Liver (tissue), 9 donors: Measurements from ENCODE around the gene RBM47. TPM values are rescaled to one million over a fixed set of nuclear protein-coding genes. Genes with fewer than 3 reads are reported as not detected.
A peak's percentile ranks its signal among the peaks of the same experiment; 100 is the strongest.

Experiments
- DNase-seq: peaks from one replicate; pipeline ENCODE4 v3.0.0-alpha.2; 2017; ENCODE audit warnings: low spot score
- H3K27ac ChIP-seq, 2 donors: one replicate each; pipeline ENCODE4 v1.7.0; 2013; ENCODE audit warnings: inconsistent platforms in 2 of 2, low read length in 2 of 2, control low read depth in 1 of 2, low read depth in 1 of 2, mild to moderate bottlenecking in 1 of 2
- H3K27me3 ChIP-seq, 4 donors: one replicate each; pipeline versions ENCODE4 v1.6.1 to v1.7.0; 2013; ENCODE audit warnings: low read length in 3 of 4, inconsistent platforms in 1 of 4, mild to moderate bottlenecking in 1 of 4, moderate library complexity in 1 of 4; ENCODE audit not compliant: control insufficient read depth in 4 of 4, insufficient read depth in 4 of 4
- H3K36me3 ChIP-seq, 4 donors: one replicate each; pipeline versions ENCODE4 v1.6.1 to v1.7.0; 2013; ENCODE audit warnings: low read length in 3 of 4, mild to moderate bottlenecking in 3 of 4, low read depth in 1 of 4, moderate library complexity in 1 of 4; ENCODE audit not compliant: control insufficient read depth in 4 of 4, insufficient read depth in 3 of 4
- H3K4me1 ChIP-seq, 4 donors: one replicate each; pipeline versions ENCODE4 v1.6.1 to v1.7.0; 2013; ENCODE audit warnings: low read length in 3 of 4, mild to moderate bottlenecking in 3 of 4, moderate library complexity in 1 of 4; ENCODE audit not compliant: control insufficient read depth in 4 of 4, insufficient read depth in 4 of 4
- H3K4me3 ChIP-seq, 3 donors: one replicate each; pipeline versions ENCODE4 v1.6.1 to v1.7.0; 2013; ENCODE audit warnings: low read length in 3 of 3, control low read depth in 1 of 3, low read depth in 1 of 3, mild to moderate bottlenecking in 1 of 3
- H3K9ac ChIP-seq, 2 donors: one replicate each; pipeline ENCODE4 v1.7.0; 2013; ENCODE audit warnings: low read length in 2 of 2, mild to moderate bottlenecking in 2 of 2, moderate library complexity in 2 of 2, control low read depth in 1 of 2, low read depth in 1 of 2
- H3K9me3 ChIP-seq, 4 donors: one replicate each; pipeline versions ENCODE4 v1.6.1 to v1.7.0; 2013; ENCODE audit warnings: low read length in 3 of 4; ENCODE audit not compliant: control insufficient read depth in 4 of 4
- ATF3 ChIP-seq: IDR thresholded peaks from 2 replicates; pipeline ENCODE4 v1.6.1; 2016; ENCODE audit warnings: antibody characterized with exemption
- EGR1 ChIP-seq, 2 donors: IDR thresholded peaks; 2 replicates each; pipeline ENCODE4 v1.6.1; 2016 to 2018; ENCODE audit warnings: antibody characterized with exemption in 2 of 2, low read depth in 2 of 2
- FOXA1 ChIP-seq: IDR thresholded peaks from 2 replicates; pipeline ENCODE4 v1.6.1; 2016; ENCODE audit warnings: antibody characterized with exemption
- FOXA2 ChIP-seq: IDR thresholded peaks from 2 replicates; pipeline ENCODE4 v1.6.1; 2016; ENCODE audit warnings: antibody characterized with exemption
- GABPA ChIP-seq, 2 donors: IDR thresholded peaks in 1 of 2; conservative IDR thresholded peaks in 1 of 2; 2 replicates each; pipeline ENCODE4 v1.6.1; 2016; ENCODE audit warnings: antibody characterized with exemption in 2 of 2, mild to moderate bottlenecking in 1 of 2, moderate library complexity in 1 of 2
- HNF4A ChIP-seq, 2 donors: conservative IDR thresholded peaks; 2 replicates each; pipeline ENCODE4 v1.6.1; 2016; ENCODE audit warnings: antibody characterized with exemption in 2 of 2, mild to moderate bottlenecking in 2 of 2
- HNF4G ChIP-seq: IDR thresholded peaks from 2 replicates; pipeline ENCODE4 v1.6.1; 2016; ENCODE audit warnings: antibody characterized with exemption
- JUND ChIP-seq, 2 donors: IDR thresholded peaks; 2 replicates each; pipeline ENCODE4 v1.6.1; 2016; ENCODE audit warnings: antibody characterized with exemption in 2 of 2
- NR2F2 ChIP-seq: IDR thresholded peaks from 2 replicates; pipeline ENCODE4 v1.6.1; 2016; ENCODE audit warnings: antibody characterized with exemption
- RAD21 ChIP-seq, 2 donors: IDR thresholded peaks; 2 replicates each; pipeline ENCODE4 v1.6.1; 2016; ENCODE audit warnings: antibody characterized with exemption in 2 of 2, mild to moderate bottlenecking in 2 of 2
- RXRA ChIP-seq, 2 donors: IDR thresholded peaks; 2 replicates each; pipeline ENCODE4 v1.6.1; 2017 to 2018; ENCODE audit warnings: antibody characterized with exemption in 2 of 2, mild to moderate bottlenecking in 1 of 2
- SP1 ChIP-seq: IDR thresholded peaks from 2 replicates; pipeline ENCODE4 v1.6.1; 2018; ENCODE audit warnings: antibody characterized with exemption, mild to moderate bottlenecking
- TAF1 ChIP-seq: conservative IDR thresholded peaks from 2 replicates; pipeline ENCODE4 v1.6.1; 2016; ENCODE audit warnings: antibody characterized with exemption, mild to moderate bottlenecking
- YY1 ChIP-seq: IDR thresholded peaks from 2 replicates; pipeline ENCODE4 v1.6.1; 2016; ENCODE audit warnings: antibody characterized with exemption, mild to moderate bottlenecking
- ZBTB33 ChIP-seq: IDR thresholded peaks from 2 replicates; pipeline ENCODE4 v1.6.1; 2016; ENCODE audit warnings: antibody characterized with exemption
- WGBS: extraction: QIAGEN DNeasy Blood & Tissue Kit; methylation state at CpG from one replicate; pipeline ENCODE4 v1.1.7; 2013; 5-methylcytosine and 5-hydroxymethylcytosine counted together
- polyA plus RNA-seq, 2 donors: library from polyadenylated mRNA; stranded (reverse) in 1 of 2; unstranded in 1 of 2; fragments of 200-250 nt in 1 of 2; fragments of >200 nt in 1 of 2; fragmentation: Nextera tagmentation in 1 of 2; extraction: Ambion mirVana in 1 of 2; gene quantifications; one replicate each; pipeline versions ENCODE4 v1.2.1 to v1.2.3, GENCODE V29; 2013 to 2015
- total RNA-seq, 2 donors: library from RNA; depleted of rRNA; stranded (reverse); fragments of >200 nt; gene quantifications; one replicate each; pipeline ENCODE4 v1.2.3, GENCODE V29; 2014
- TF ChIP-seq, protein P1 (sequence below): IDR thresholded peaks from 2 replicates; pipeline ENCODE4 v1.6.1; 2016; ENCODE audit warnings: antibody characterized with exemption, mild to moderate bottlenecking
- TF ChIP-seq, protein P2 (sequence below): IDR thresholded peaks from 2 replicates; pipeline ENCODE4 v1.6.1; 2016; ENCODE audit warnings: antibody characterized with exemption
- donor health status: healthy.
- donor health status: healthy.
- donor health status: healthy.
- donor health status: healthy.
- donor health status: healthy.

Gene RBM47
- total and polyA plus RNA-seq, 4 donors: 16.5 to 81.2 (median 24.7) TPM

GRCh38 chr4:40516651-40517050 is 113.0 kb downstream of the RBM47 start:
- no peaks in the 10 kb centered on the region for H3K36me3 ChIP-seq
- no peak overlapping the region for H3K9ac ChIP-seq
- peaks cover 2 to 24% (median 13%) of the 10 kb centered on the region in 4 donors for H3K4me1 ChIP-seq
- DNase-seq: no peak
- H3K27ac ChIP-seq: peak overlapping the region; percentile 4 to 86
- no peaks in the 10 kb centered on the region for H3K9me3 ChIP-seq
- TF ChIP-seq, protein P1, sequence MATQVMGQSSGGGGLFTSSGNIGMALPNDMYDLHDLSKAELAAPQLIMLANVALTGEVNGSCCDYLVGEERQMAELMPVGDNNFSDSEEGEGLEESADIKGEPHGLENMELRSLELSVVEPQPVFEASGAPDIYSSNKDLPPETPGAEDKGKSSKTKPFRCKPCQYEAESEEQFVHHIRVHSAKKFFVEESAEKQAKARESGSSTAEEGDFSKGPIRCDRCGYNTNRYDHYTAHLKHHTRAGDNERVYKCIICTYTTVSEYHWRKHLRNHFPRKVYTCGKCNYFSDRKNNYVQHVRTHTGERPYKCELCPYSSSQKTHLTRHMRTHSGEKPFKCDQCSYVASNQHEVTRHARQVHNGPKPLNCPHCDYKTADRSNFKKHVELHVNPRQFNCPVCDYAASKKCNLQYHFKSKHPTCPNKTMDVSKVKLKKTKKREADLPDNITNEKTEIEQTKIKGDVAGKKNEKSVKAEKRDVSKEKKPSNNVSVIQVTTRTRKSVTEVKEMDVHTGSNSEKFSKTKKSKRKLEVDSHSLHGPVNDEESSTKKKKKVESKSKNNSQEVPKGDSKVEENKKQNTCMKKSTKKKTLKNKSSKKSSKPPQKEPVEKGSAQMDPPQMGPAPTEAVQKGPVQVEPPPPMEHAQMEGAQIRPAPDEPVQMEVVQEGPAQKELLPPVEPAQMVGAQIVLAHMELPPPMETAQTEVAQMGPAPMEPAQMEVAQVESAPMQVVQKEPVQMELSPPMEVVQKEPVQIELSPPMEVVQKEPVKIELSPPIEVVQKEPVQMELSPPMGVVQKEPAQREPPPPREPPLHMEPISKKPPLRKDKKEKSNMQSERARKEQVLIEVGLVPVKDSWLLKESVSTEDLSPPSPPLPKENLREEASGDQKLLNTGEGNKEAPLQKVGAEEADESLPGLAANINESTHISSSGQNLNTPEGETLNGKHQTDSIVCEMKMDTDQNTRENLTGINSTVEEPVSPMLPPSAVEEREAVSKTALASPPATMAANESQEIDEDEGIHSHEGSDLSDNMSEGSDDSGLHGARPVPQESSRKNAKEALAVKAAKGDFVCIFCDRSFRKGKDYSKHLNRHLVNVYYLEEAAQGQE: no peak
- TF ChIP-seq NR2F2: no peak
- TF ChIP-seq SP1: no peak
- TF ChIP-seq RAD21 (IDR thresholded peaks at IDR 0.05): no peak
- no peak for TF ChIP-seq TAF1
- TF ChIP-seq HNF4G: no peak
- no peak for TF ChIP-seq HNF4A (conservative IDR thresholded peaks at IDR 0.05)
- TF ChIP-seq ZBTB33: no peak
- no peak for TF ChIP-seq RXRA (IDR thresholded peaks at IDR 0.05)
- TF ChIP-seq YY1: no peak
- no peak for TF ChIP-seq GABPA (IDR thresholded peaks at IDR 0.05 in 1 of 2, conservative IDR thresholded peaks at IDR 0.05 in 1 of 2)
- no peak for TF ChIP-seq JUND (IDR thresholded peaks at IDR 0.05)
- TF ChIP-seq FOXA2: no peak
- TF ChIP-seq EGR1 (IDR thresholded peaks at IDR 0.05; ENCODE audit: low read depth in 2 of 2): no peak
- TF ChIP-seq, protein P2, sequence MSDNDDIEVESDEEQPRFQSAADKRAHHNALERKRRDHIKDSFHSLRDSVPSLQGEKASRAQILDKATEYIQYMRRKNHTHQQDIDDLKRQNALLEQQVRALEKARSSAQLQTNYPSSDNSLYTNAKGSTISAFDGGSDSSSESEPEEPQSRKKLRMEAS: no peak
- TF ChIP-seq FOXA1: no peak
- TF ChIP-seq ATF3: no peak
- H3K4me3 ChIP-seq: no peak overlapping the region
- H3K27me3 ChIP-seq: no peaks in the 10 kb centered on the region
- WGBS: 85% methylated on average over 4 of the region's 4 CpGs

GRCh38 chr4:40515398-40516293 is 114.0 kb downstream of the RBM47 start:
- Histone ChIP-seq H3K27ac (peak overlapping the region; percentile 86 to 90), H3K4me3 (peak overlapping the region in 2 of 3 donors; percentile 66 to 68), H3K4me1 (peaks cover 2 to 32% (median 19%) of the 10 kb centered on the region in 4 donors), H3K36me3 (no peaks in the 10 kb centered on the region), H3K9ac (peak overlapping the region in 1 of 2 donors; percentile 12), H3K27me3 (no peaks in the 10 kb centered on the region), H3K9me3 (no peaks in the 10 kb centered on the region)
- peak; percentile 43 for DNase-seq
- WGBS: 42% methylated on average over 15 of the region's 15 CpGs
- peak; percentile 62 to 79 for TF ChIP-seq HNF4A (conservative IDR thresholded peaks at IDR 0.05)
- TF ChIP-seq, protein P2: no peak
- no peak for TF ChIP-seq ZBTB33
- TF ChIP-seq JUND (IDR thresholded peaks at IDR 0.05): peak in 1 of 2 donors; percentile 59
- TF ChIP-seq RAD21 (IDR thresholded peaks at IDR 0.05): no peak
- TF ChIP-seq GABPA (IDR thresholded peaks at IDR 0.05 in 1 of 2, conservative IDR thresholded peaks at IDR 0.05 in 1 of 2): peak in 1 of 2 donors; percentile 58
- no peak for TF ChIP-seq HNF4G
- TF ChIP-seq, protein P1: peak; percentile 51
- TF ChIP-seq FOXA1: no peak
- peak; percentile 50 for TF ChIP-seq SP1
- TF ChIP-seq EGR1 (IDR thresholded peaks at IDR 0.05; ENCODE audit: low read depth in 2 of 2): no peak
- no peak for TF ChIP-seq ATF3
